Measurements from ENCODE around the gene SMIM29. TPM values are rescaled to one million over a fixed set of nuclear protein-coding genes. Genes with fewer than 3 reads are reported as not detected.

The SMIM29 gene
- total RNA-seq, 6 experiments from 2014 or later: 5.0 to 13.4 (median 8.8) TPM

DNA sequence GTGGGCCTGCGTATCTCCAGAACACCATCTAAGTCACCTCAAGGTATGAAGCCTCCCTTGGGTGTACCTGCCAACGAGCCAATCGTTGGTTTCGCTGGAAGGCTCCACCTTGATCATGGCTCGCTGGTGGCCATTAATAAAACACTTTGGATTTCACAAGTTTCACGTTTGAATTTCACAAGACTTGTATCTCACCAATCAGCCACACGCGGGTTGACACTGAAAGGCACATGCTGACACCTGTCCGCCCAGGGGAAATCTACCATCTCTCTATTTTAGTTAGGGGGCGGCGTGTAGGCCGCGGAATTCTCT lies 12.7 kb downstream of the SMIM29 start:
- DNase-seq (peak; percentile 44 to 73 (median 64)), ATAC-seq (peak; percentile 19 to 49 (median 38))
- Histone ChIP-seq H3K4me3 (peak overlapping the region; percentile 45 to 67 (median 66)), H3K36me3 (no peaks in the 10 kb centered on the region), H3K27me3 (no peaks in the 10 kb centered on the region), H3K4me1 (peaks cover 0 to 14% (median 3%) of the 10 kb centered on the region in 4 donors), H3K27ac (peak overlapping the region; percentile 70 to 78 (median 76)), H3K9me3 (no peaks in the 10 kb centered on the region)
- TF ChIP-seq, protein P1, sequence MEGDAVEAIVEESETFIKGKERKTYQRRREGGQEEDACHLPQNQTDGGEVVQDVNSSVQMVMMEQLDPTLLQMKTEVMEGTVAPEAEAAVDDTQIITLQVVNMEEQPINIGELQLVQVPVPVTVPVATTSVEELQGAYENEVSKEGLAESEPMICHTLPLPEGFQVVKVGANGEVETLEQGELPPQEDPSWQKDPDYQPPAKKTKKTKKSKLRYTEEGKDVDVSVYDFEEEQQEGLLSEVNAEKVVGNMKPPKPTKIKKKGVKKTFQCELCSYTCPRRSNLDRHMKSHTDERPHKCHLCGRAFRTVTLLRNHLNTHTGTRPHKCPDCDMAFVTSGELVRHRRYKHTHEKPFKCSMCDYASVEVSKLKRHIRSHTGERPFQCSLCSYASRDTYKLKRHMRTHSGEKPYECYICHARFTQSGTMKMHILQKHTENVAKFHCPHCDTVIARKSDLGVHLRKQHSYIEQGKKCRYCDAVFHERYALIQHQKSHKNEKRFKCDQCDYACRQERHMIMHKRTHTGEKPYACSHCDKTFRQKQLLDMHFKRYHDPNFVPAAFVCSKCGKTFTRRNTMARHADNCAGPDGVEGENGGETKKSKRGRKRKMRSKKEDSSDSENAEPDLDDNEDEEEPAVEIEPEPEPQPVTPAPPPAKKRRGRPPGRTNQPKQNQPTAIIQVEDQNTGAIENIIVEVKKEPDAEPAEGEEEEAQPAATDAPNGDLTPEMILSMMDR (IDR thresholded peaks at IDR 0.05): no peak
- TF ChIP-seq POLR2A (IDR thresholded peaks at IDR 0.05): no peak
- intact Hi-C loops (cut with DNase I): no loop called here
- 7% methylated on average over 7 of the region's 13 CpGs for WGBS (ENCODE audit: insufficient coverage, low coverage, low lambda C conversion rate, missing lambda C conversion rate)

DNA sequence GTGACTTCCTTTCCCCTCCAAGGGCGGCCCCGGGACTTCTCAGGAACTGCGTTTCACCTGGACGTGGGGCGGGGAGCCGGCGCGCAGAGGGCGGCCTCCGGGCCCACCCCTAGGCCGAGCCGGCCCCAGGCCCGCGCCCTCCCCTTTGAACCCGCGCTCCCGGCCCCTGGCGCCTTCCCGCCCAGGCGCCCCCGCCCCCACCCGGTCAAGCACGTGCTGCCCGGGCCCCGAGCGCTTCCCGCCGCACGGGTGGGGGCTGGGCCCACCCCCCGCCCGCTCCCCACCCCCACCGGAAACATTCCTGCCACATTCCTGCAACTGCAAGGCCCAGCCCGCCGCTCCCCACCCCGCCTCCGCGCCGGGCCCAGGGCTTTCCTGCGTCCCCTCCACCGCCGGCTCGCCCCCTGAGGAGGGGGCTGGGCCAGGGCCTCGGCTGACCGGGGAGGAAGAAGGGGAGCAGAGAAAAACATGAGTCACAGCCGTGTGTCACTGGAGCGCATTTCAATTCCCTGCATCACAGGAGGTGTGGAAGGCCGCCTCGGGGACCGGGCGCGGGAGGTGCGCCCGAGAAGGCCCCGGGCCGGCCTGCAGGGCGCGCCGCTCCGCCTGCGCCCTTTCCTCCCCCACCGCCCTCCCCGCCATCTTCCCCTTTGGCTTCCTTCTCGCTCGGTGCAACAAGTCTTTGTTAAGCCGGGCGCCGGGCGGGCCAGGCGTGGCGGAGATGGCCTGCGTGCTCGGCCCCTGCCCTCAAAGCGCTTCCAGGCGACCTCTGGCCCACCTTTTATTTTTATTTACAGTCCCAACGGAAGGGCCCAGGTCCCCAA lies 13.3 kb downstream of the SMIM29 start:
- no peaks in the 10 kb centered on the region for H3K9me3 ChIP-seq
- peak overlapping the region; percentile 70 to 78 (median 76) for H3K27ac ChIP-seq
- peak; percentile 13 to 41 (median 28) for ATAC-seq
- H3K36me3 ChIP-seq: no peaks in the 10 kb centered on the region
- H3K4me3 ChIP-seq: peak overlapping the region; percentile 45 to 67 (median 66)
- intact Hi-C loops (cut with DNase I): no loop called here
- 41% methylated on average over 13 of the region's 75 CpGs for WGBS (ENCODE audit: insufficient coverage, low coverage, low lambda C conversion rate, missing lambda C conversion rate)
- no peaks in the 10 kb centered on the region for H3K27me3 ChIP-seq
- TF ChIP-seq POLR2A (IDR thresholded peaks at IDR 0.05): no peak
- TF ChIP-seq, protein P1 (IDR thresholded peaks at IDR 0.05): no peak
- peak; percentile 63 to 76 (median 68) for DNase-seq
- H3K4me1 ChIP-seq: peaks cover 0 to 14% (median 3%) of the 10 kb centered on the region in 4 donors

DNA sequence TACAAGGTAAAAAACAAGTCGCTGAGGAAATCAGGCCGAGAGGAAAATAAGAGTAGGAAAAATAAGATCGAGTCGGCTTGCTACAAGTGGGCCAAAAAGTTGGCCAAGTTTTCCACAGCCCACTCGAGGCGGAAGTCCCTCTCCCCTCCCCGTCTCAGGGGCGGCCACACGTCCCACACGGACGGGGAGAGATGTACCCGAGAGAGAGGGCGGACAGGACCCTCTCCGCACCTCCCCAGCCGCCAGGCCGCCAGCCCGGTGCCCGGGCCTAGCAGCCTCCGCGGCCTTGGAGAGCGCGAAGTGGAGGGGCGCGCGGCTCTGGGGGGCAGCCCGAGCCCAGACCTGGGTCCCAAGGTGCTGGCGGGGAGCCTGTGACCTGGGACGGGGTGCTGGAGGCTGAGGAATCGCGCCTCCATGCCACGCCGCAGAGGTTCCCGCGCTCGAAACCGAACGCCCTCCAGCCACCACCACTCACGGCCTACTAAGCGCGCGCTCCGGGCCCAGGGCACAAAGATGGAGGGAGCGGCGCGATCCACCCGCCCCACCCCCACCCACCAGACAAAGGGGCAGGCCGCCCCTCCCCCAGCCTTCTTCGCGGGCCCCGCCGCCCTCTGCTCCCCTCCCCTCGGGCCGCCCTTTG lies 14.0 kb downstream of the SMIM29 start:
- Histone ChIP-seq H3K9me3 (no peaks in the 10 kb centered on the region), H3K36me3 (no peaks in the 10 kb centered on the region), H3K4me3 (no peak overlapping the region), H3K27ac (no peak overlapping the region), H3K27me3 (no peaks in the 10 kb centered on the region), H3K4me1 (peaks cover 0 to 14% (median 3%) of the 10 kb centered on the region in 4 donors)
- intact Hi-C loops (cut with DNase I): no loop called here
- 68% methylated on average over 13 of the region's 53 CpGs for WGBS (ENCODE audit: insufficient coverage, low coverage, low lambda C conversion rate, missing lambda C conversion rate)
- no peak for TF ChIP-seq POLR2A (IDR thresholded peaks at IDR 0.05)
- TF ChIP-seq, protein P1 (IDR thresholded peaks at IDR 0.05): no peak
- DNase-seq (peak in 1 of 3 donors; percentile 55), ATAC-seq (no peak)

DNA sequence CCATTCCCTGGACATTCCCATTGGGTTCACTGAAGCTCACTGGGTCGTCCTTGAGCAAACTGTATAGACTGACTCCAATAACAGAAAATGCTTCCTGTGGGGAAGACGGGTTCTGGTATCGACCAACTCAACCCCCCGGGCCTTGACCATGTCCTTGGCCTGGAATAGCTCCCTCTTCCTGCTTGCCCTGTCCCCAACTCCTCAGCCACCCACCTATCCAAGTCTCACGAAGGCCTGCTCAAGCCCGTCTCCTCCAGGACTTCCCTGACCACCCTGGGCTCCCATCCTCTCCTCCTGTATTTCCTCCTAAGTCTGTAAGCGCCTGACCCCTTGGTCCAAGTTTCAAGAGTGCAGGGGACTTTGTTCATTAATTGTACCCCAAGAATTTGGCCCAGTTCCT lies 14.9 kb downstream of the SMIM29 start:
- WGBS (ENCODE audit: insufficient coverage, low coverage, low lambda C conversion rate, missing lambda C conversion rate): 83% methylated on average over 4 of the region's 7 CpGs
- no peak for ATAC-seq
- no peaks in the 10 kb centered on the region for H3K36me3 ChIP-seq
- peaks cover 0 to 14% (median 3%) of the 10 kb centered on the region in 4 donors for H3K4me1 ChIP-seq
- no peaks in the 10 kb centered on the region for H3K9me3 ChIP-seq
- TF ChIP-seq, protein P1 (IDR thresholded peaks at IDR 0.05): no peak
- no peak for TF ChIP-seq POLR2A (IDR thresholded peaks at IDR 0.05)
- intact Hi-C loops (cut with DNase I): no loop called here
- peak in 1 of 3 donors; percentile 26 for DNase-seq
- H3K27ac ChIP-seq: no peak overlapping the region
- H3K27me3 ChIP-seq: no peaks in the 10 kb centered on the region
- H3K4me3 ChIP-seq: no peak overlapping the region
